HG02798 (cell line): Measurements from ENCODE around the gene TMCC2.
A peak's percentile ranks its signal among the peaks of the same experiment; 100 is the strongest.

Experiments
- ATAC-seq: cut with Tn5 transposase; IDR thresholded peaks from one replicate; pipeline ENCODE4 v1.9.1; 2021; ENCODE audit warnings: mild to moderate bottlenecking; ENCODE audit not compliant: unreplicated experiment, poor library complexity

TMCC2 gene

DNA sequence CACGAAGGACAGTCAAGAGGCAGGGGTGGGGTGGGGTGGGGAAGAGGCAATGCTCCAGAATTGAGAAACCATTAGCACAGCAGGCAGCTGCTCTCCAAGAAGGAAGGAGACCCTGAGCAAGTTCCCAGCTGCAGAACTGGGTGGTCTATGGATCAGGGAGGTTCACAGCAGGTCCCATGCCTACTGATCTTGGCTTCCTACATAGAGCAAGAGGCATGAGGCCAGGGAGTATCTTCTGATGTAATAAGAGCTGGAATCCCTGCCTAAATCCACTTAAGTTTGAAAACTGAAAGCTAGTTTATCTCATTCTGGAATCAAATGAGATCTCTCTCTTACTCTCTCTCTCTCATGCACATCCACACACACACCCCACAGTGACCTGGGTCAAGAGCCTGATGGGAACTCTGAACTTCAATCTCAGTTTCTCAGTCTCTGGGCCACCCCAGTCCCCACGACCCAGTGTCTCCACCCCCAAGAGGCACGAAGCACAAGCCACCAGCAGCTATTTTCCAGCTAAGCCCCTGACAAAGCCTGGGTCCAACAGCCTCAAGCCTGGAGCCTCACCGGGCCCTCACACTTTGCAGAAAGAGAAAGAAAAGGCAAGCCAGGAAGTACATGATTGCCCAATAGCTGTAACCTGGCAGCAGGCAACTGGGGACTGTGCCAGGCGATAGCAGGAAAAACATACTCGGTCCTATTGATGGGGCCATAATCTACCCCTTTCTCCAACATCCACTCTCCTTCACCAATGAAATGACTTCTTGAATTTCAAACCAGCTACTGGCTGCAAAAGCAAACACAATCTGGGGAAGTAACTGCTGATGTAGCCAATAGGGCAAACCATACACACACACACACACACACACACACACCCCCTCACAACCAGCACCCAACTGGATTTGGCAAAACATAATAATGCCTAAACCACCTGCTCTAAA is 91.6 kb downstream of the TMCC2 start:
- no peak for ATAC-seq

DNA sequence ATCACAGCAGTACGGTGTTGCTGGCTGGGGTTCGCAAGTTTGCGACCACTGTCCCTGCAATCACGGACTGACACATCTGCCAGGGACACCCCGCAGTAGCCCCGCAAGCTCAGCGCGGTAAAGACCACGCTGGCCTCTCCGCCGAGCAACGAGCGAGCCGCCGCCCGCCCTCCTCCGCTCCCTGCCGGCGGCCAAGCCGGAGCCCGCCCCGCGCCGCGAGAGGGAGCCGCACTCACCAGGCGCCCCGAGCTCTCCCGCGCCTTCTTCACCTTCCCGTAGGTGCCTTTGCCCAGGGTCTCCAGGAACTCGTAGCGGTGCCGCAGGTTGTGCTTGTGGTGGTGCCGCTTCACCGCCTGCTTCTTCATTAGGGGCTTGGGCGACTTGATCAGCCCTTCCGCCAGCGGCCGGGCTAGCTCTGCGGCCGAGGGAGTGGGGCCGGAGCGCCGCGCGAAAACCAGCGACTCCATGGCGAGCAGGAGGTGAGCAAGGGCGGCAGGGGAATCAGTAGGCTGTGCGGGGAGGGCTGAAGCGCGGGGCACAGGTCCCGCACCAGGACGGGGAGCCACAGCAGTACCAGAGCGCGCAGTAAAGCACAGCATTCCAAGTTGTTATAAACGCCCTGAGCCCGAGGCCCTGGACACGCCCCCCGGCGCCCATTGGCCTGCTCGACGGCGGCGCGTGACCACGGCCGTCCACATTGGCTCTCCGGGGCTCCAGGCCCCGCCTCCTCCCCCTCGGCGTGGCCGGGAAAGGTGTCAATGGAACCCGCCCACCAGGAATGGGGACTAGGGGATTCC is 93.6 kb downstream of the TMCC2 start, which contains the start of gene NUAK2:
TSS of gene NUAK2 (minus strand) at position 584 of the 797 bp plus-strand sequence. CDS start at position 467, 117 bp downstream.
- peak; percentile 60 for ATAC-seq

DNA sequence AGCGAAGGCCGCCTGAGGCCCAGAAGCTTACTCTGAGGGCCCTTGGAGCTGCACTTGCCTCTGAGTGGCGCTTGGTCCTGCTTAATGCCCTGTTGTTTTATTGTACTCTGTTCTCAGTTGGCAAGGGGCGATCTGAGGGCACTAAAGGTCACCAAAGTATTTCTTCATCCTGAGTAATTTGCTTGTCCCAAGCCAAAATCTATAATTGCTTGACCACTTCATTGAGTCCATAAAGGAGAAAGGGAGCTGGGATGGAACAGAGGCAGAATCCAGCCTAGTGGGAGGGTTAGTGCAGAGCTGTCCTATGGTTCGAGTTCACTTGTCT is 94.2 kb downstream of the TMCC2 start:
- no peak for ATAC-seq
